ENCODE data around the gene FOXN3. TPM values are rescaled to one million over a fixed set of nuclear protein-coding genes. Genes with fewer than 3 reads are reported as not detected.

FOXN3 gene
- total RNA-seq, 2 donors from 2014 or later = 75.3 to 104 TPM

DNA sequence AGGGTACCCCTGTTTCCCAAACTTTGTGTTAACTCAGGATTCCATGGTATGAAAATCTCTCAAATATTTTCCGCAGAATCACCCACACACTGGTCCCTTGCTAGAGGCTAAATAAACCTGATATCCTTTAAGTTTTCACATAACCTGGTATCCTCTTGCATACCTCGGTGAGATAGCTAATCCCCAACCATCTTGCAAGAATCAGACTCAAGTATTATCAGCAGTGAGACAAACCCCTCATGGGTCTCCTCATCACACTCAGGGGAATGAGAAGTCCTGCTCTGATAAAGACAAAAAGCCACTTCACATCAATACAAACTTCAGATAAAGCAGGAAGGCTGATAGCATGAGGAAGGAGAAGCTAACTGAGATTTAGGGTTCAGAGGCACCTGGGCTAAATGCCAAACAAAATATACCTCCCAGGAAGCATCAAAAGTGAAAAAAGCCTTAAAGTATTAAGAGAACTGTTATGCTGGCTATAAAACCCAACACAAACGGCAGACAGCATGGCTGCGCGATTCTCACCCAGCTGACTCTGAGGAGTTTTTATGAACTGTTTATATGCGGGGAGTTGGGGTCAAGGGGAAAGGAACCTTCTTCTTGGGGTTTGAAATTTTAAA, 96.5 kb downstream of the FOXN3 start:
- peaks cover 0 to 30% of the 10 kb centered on the region in 2 donors for H3K9me3 Mint-ChIP-seq
- no peak overlapping the region for H3K27ac Mint-ChIP-seq
- peaks cover 37 to 55% of the 10 kb centered on the region in 2 donors for H3K36me3 Mint-ChIP-seq
- ATAC-seq (no peak), DNase-seq (ENCODE audit: low spot score in 2 of 2) (no peak)

DNA sequence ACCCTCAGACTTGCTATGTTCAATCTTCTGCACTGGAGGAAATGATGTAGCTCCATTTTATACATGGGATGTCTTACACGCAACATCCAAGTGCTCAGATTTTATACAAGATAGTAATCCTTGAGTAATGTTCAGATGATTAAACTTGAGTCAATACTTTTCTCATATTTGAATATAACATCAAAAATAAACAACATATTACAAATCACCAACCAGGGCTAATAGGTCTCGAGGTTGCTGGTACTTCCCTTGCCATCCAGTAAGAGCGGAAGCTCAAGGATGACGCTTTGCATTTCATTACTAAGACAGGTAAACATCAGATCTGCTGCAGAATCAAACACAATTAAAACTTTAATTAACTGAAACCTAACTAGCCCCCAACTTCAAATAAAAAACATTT, 97.3 kb downstream of the FOXN3 start:
- peaks cover 36 to 59% of the 10 kb centered on the region in 2 donors for H3K36me3 Mint-ChIP-seq
- H3K9me3 Mint-ChIP-seq = peaks cover 0 to 26% of the 10 kb centered on the region in 2 donors
- no peak for DNase-seq (ENCODE audit: low spot score in 2 of 2)
- ATAC-seq = no peak
- peak overlapping the region in 1 of 2 donors; percentile 74 for H3K27ac Mint-ChIP-seq

DNA sequence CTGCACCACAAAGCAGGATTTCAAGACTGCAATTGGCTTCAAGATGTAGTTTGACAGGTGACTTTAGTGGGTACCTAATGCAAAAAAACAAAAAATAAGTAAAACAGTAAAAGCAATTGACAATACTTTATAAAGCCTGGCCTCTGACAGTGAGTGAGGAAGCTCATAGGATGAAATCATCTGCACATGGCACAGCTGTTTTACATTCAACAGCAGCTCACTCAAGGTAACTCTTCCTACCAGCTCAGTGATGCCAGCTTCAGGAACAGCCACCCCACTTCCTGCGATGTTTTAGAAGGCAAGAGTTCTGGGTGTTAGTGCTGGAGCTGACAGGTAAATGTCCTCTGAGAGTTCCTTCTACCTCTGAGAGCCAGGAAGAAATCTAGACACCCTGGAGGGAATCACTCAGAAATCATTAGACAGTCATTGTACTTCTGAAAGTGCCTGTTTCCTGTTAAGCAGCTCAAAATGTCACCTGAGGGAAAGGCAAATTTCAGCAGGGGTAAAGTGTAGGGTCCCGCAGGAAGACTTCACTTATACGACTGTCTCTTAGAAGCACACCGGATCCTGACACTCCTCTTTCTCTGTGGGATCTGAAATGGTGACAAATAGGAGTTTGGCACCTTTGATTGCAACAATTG, 99.9 kb downstream of the FOXN3 start:
- H3K27ac Mint-ChIP-seq = no peak overlapping the region
- peaks cover 38 to 73% of the 10 kb centered on the region in 2 donors for H3K36me3 Mint-ChIP-seq
- peaks cover 0 to 23% of the 10 kb centered on the region in 2 donors for H3K9me3 Mint-ChIP-seq
- ATAC-seq (peak; percentile 41 to 48), DNase-seq (ENCODE audit: low spot score in 2 of 2) (no peak)

DNA sequence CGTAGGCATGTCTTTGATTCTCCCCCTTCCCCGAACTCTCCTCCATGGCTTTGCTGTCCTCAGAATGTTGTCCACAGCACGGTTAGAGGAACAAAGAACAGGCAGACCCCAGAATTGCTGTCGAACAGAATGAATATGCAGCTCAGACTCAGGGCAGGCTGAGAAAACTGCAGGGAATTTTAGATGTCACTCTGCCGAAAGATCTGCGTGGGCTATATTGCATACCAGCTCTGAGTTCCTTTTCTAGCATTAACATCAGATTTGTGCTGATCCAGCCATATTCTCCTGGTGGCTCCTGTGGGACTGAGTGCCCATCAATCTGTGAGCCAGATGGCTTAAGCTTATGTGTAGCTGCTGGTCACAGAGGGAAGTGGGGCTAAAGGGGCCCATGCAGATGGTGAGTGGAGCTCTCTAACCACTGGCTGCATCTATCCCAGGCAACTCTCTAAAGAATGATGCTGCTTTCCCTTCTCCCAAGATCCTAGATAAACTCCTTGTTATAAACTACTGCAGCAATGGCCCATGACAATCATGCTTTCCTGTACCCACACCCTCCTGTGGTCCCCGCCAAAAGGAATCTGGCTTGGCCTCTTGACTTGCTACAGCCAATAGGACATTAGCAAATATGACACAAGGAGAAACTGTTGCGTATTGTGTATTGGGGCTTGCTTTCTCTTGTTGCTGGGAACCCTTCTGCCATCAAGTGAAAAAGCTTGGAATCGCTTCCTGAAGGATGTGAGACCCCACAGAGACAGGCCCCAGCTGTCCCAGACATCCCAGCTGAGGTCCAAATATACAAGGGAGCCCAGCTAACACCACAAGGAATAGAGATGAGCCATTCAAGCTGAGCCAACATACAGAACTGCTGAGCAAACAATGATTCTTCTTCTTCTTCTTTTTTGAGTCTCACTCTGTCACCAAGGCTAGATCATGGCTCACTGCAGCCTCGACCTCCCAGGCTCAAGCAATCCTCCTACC, 101.3 kb downstream of the FOXN3 start:
- DNase-seq (ENCODE audit: low spot score in 2 of 2) = no peak
- ATAC-seq = no peak
- Mint-ChIP-seq H3K9me3 (peaks cover 0 to 21% of the 10 kb centered on the region in 2 donors), H3K27ac (peak overlapping the region; percentile 31 to 57), H3K36me3 (peaks cover 34 to 64% of the 10 kb centered on the region in 2 donors)

DNA sequence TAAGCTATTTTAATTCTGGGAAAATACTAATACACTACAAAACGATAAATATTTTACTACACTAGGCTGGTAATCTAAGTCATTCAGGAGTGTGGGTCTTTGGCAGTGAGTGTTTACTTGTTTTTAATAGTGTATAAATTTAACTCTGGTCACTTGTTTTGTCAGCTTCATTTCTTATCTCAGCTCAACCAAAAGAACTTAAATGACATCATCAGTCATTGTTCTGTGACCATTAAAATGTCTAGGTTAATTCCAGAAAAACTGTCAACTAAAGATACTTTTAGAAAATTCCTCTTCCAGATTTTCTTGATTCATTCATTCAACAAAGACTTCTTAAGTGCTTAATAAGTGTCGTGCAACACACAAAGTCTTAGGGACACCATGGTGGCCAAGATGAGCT, 102.8 kb downstream of the FOXN3 start:
- peaks cover 0 to 13% of the 10 kb centered on the region in 2 donors for H3K9me3 Mint-ChIP-seq
- H3K36me3 Mint-ChIP-seq = peaks cover 19 to 49% of the 10 kb centered on the region in 2 donors
- ATAC-seq (no peak), DNase-seq (ENCODE audit: low spot score in 2 of 2) (no peak)
- H3K27ac Mint-ChIP-seq = peak overlapping the region in 1 of 2 donors; percentile 29

DNA sequence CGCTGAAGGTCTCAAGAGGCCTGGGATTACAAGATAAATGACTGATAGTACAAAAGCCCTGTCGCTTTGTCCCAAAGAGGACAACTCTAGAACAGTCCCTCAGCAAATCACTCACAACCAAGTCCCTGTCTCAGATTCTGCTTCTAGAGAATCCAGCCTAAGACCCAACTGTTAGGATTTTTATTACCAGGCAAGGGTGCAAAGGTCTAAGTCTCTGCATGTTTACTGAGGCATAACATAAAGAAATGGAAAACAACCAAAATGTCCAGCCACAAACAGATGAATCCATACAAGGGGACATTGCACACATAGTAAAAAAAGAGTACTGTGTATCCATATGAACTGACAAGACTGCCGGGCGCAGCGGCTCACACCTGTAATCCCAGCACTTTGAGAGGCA, 104.1 kb downstream of the FOXN3 start:
- peaks cover 0 to 5% of the 10 kb centered on the region in 2 donors for H3K9me3 Mint-ChIP-seq
- ATAC-seq (no peak), DNase-seq (ENCODE audit: low spot score in 2 of 2) (no peak)
- H3K36me3 Mint-ChIP-seq = peaks cover 11 to 39% of the 10 kb centered on the region in 2 donors
- H3K27ac Mint-ChIP-seq = no peak overlapping the region

DNA sequence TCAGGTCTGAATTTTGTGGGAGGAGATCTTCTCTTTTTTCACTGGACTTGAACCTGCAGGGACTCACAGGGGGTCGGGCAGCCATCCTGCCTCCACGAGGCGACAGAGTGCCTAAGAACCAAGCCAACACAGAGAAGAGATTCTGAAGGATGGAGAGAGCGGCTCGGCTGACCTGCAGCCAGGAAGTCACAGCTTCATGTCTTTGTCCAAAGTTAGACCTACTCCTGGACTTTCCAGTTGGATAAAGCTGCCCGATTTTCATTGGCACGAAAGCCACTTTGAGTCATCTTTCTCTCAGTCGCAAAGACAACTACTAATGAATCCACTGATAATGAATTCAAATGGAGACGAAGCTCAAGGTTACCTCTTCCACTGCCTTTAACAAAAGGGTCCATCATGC, 106.8 kb downstream of the FOXN3 start:
- ATAC-seq (no peak), DNase-seq (ENCODE audit: low spot score in 2 of 2) (no peak)
- H3K36me3 Mint-ChIP-seq = peaks cover 7 to 34% of the 10 kb centered on the region in 2 donors

DNA sequence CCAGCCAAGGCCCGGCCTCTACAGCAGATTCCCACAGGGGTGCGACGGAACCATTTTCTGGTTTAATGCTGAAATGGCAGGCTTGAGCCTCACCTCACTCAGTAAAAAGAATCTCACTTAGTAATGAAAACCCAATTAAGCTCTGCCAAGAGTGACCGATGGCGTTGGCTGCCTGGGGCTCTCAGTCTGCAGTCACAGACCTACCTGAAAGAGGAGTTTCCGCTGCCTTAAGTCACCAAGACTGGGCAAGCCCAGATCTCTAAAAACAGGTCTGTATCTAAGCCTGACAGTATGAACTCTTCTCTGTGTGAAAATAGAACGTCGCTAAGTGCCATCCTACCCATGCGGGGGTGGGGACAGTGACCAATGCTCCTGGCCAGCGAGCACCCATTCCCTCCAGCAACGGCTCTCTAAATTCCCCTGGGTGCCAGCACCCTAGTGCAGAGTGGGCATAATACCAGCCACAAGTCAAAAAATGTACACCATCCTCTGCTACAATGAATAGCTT, 107.3 kb downstream of the FOXN3 start:
- Mint-ChIP-seq H3K36me3 (peaks cover 7 to 29% of the 10 kb centered on the region in 2 donors), H3K9me3 (peaks cover 0 to 5% of the 10 kb centered on the region in 2 donors), H3K27ac (peak overlapping the region in 1 of 2 donors; percentile 60)
- no peak for DNase-seq (ENCODE audit: low spot score in 2 of 2)
- no peak for ATAC-seq

More for the DNA sequence above, 106.8 kb downstream of the FOXN3 start:
- no peak overlapping the region for H3K27ac Mint-ChIP-seq
- peaks cover 0 to 5% of the 10 kb centered on the region in 2 donors for H3K9me3 Mint-ChIP-seq

DNA sequence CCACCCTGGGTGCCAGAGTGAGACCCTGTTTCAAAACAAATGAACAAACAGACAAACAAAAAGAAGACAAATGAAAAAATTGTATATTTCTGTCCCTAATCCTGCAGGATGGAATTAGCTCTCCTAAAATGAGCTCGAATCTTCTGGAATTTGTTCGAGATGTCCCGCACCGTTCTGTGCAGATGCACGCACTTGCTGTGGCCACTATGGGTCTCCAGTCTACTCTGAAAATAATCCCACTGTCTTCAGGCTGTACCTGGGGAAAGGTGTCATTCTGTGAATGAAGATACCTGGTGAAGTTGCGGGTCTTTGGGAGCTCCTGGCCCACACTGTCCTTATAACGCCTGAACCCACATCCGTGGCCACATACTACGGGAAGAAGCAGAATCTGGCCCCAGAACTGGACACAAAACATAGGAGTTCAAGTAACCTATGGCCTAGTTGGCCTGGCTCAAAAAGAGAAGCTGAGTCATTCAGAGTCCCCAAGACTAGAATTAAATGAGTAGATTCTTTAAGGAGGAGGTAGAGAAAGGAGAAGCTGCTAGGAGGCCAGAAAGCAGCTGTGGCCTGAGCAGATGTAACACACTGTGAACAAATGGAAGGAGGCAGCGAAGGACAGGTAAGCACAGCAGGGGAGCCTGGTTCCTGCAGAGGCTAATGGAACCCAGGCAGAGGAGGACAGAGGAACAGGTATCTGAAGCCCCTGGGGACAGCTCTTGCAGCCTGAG, 108.6 kb downstream of the FOXN3 start:
- Mint-ChIP-seq H3K27ac (no peak overlapping the region), H3K9me3 (no peaks in the 10 kb centered on the region), H3K36me3 (peaks cover 3 to 21% of the 10 kb centered on the region in 2 donors)
- DNase-seq (ENCODE audit: low spot score in 2 of 2) = no peak
- no peak for ATAC-seq

DNA sequence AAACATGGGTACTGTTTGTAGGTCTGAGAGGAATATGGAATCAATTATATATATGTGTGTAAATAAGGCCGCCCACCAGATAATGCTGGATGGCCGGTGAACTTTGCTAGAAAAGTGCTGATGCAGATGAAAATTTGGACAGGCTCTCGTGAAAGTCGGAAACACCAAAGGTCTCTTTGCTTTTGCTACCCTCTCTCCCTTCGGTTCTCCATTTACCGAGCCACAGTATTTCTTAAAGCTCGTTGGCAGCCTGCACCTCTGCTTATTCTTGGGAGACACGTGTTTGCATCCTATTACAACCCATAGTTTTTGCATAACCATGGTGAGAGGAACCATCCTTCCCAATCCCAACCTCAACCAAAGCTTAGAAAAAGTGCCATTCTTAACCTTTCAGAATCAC, 109.6 kb downstream of the FOXN3 start:
- ATAC-seq = no peak
- no peaks in the 10 kb centered on the region for H3K9me3 Mint-ChIP-seq
- H3K27ac Mint-ChIP-seq = no peak overlapping the region
- H3K36me3 Mint-ChIP-seq = peaks cover 0 to 21% of the 10 kb centered on the region in 2 donors
- no peak for DNase-seq (ENCODE audit: low spot score in 2 of 2)

DNA sequence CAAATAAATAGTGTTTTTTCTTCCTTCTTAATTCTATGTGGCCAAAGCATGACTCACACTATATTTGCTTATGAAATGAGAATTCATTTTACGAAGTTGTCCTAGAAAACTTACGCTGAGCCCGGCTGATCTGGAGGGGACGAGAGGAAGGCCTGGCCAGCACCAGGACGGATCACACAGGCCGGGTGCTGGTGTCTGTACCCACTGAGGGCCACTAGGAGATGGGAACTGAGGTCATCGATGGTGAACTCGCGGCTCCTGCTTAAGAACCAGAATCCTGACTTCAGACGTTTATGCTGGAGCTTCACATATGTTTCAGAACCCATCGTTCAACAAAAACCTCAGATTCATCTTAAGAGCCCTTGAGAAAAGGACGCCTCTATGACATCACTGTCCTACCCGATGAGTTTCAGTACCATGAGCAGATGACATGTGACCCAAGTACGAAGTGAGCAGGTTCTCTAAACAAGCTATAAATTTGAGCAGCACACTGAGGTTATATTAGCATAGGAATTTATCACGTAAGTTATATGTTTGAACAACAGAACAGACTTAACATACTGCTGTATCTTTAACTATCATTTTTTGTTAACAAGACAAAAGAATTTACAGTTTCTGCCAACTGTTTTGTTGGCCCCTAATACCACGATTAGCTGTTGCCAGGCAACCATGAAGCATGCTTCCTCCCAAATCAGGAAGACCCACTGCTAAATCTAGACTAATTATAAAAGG, 111.9 kb downstream of the FOXN3 start:
- peaks cover 0 to 3% of the 10 kb centered on the region in 2 donors for H3K9me3 Mint-ChIP-seq
- no peak for DNase-seq (ENCODE audit: low spot score in 2 of 2)
- peak; percentile 60 to 68 for ATAC-seq

DNA sequence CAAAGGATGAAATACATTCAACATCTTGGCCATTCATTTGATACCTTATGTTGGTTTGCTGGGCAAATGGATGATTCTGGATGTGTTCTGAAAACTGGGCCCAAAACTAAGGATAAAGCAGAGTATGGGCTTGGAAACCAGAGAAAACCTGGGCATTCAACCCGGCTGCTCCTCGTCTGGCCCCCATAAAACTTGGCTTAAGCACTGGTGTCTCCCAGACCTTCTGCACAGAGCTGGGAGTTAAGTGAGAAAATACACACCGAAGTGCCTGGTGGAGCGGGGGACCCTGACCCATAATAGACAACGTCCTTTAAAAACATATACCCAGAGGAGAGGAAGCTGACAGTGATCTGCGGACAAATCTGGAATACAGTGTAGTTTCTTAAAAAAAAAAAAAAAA, 112.5 kb downstream of the FOXN3 start:
- DNase-seq (ENCODE audit: low spot score in 2 of 2) = no peak
- H3K27ac Mint-ChIP-seq = peak overlapping the region; percentile 89 to 96
- H3K9me3 Mint-ChIP-seq = peaks cover 0 to 3% of the 10 kb centered on the region in 2 donors
- H3K36me3 Mint-ChIP-seq = peaks cover 10 to 37% of the 10 kb centered on the region in 2 donors
- no peak for ATAC-seq

More for the DNA sequence above, 111.9 kb downstream of the FOXN3 start:
- peak overlapping the region; percentile 89 to 96 for H3K27ac Mint-ChIP-seq
- peaks cover 5 to 32% of the 10 kb centered on the region in 2 donors for H3K36me3 Mint-ChIP-seq

DNA sequence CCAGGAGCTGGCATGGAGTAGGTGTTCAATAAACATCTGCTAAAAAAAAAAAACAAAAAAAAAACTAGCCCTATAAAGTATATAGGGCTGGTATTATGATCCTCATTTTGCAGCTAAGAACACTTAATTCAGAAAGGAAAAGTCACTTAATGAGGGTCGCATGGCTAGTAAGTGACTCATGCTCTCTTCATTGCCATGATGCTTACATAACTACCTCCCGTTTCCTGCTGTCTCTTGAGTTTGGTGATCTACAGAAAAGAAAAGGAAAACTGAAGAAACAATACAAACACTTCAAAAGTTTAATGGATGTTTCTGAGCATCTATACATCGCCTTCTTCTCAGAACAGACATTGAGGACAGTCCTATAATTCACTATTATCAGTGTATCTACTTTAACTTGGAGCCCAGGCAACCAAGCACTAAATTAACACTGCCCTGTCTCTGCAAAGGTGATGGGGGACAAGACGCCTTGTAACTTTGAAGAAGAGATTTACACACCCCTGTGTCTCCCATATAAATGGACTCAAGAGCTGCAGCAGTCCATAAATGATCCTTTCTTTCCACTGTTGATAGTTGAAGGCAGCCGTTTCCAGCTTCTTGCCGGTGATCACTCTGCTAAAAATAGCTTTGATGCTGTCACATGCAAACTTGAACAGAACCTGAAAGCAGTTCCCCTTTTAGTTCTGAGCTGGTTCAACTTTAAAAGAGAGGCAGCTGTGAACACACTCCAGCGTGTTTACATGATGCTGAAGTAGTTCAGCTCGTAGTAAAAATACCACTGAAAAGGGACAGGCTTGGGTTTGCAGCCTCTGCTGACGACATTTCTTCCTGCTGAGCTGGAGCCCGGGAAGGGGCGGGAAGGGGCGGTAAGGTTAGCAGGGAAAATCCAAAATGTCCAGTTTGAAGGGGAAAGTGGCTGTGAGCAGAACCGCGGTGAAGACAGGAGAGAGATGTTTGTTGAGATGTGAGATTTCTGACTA, 113.3 kb downstream of the FOXN3 start:
- peak; percentile 69 to 75 for ATAC-seq
- Mint-ChIP-seq H3K27ac (peak overlapping the region; percentile 89 to 96), H3K9me3 (peaks cover 0 to 8% of the 10 kb centered on the region in 2 donors), H3K36me3 (peaks cover 12 to 46% of the 10 kb centered on the region in 2 donors)
- DNase-seq (ENCODE audit: low spot score in 2 of 2) = no peak

DNA sequence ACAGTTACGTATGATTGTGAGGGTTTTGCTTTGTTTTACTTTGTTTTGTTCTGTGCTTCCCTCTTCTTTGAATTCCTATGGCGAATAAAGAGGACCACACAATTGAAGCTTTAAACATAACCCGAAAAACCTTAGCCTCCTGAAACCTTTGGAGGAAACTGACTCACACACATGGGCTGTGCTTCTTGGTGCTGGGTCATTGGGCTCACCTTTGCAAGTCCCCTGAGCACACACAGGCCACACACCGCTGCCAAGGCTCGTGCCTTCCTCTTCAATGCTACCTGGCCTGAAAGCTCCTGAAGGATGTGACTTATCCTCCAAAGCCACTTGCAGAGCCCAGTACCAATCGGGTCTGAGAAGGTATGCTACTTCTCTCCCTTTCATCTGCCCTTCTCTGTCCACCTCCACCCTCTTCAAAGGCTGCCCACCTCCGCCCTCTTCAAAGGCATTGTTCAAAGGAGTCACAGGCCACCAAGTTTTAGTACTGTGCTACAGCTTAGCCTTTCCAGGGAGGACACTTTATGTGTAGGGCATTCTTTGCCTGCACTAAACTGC, 114.6 kb downstream of the FOXN3 start:
- H3K9me3 Mint-ChIP-seq = peaks cover 0 to 13% of the 10 kb centered on the region in 2 donors
- ATAC-seq = peak in 1 of 2 donors; percentile 30
- peaks cover 12 to 43% of the 10 kb centered on the region in 2 donors for H3K36me3 Mint-ChIP-seq
- no peak for DNase-seq (ENCODE audit: low spot score in 2 of 2)
- peak overlapping the region; percentile 85 to 89 for H3K27ac Mint-ChIP-seq

Data from activated naive CD4-positive, alpha-beta T cell treated with anti-CD3 and anti-CD28 coated beads, Interleukin-2, amount 50 U/mL, for 72 hours (primary cell).